ENCODE measurements around the gene APOL1.
"Not testable (repeated sequence)": the region's sequence is repeated elsewhere in the genome, so short reads cannot be mapped to it uniquely, and the experiment has no call there.

Gene APOL1

GRCh38 chr22:36206255-36206654, 46.7 kb upstream of the APOL1 start:
- Histone ChIP-seq H3K4me1 (ENCODE audit: insufficient read depth, low read length) (peaks cover 30% of the 10 kb centered on the region), H3K27me3 (ENCODE audit: insufficient read depth, low read length, poor library complexity) (no peaks in the 10 kb centered on the region), H3K79me2 (ENCODE audit: insufficient read depth, low read length) (no peaks in the 10 kb centered on the region), H3K36me3 (ENCODE audit: insufficient read depth, low read length) (no peaks in the 10 kb centered on the region), H3K9ac (ENCODE audit: low read depth, low read length) (no peak overlapping the region), H3K4me2 (ENCODE audit: insufficient read depth, low read length) (no peak overlapping the region), H3K27ac (ENCODE audit: low read length) (no peak overlapping the region), H2AFZ (ENCODE audit: low read depth, low read length) (no peak overlapping the region), H4K20me1 (ENCODE audit: insufficient read depth, low read length) (no peaks in the 10 kb centered on the region), H3K4me3 (ENCODE audit: low read depth in 1 of 2, low read length in 2 of 2) (no peak overlapping the region), H3K9me3 (ENCODE audit: insufficient read depth, low read length, severe bottlenecking) (no peaks in the 10 kb centered on the region)
- no peak for TF ChIP-seq EZH2 (IDR thresholded peaks at IDR 0.05; ENCODE audit: borderline replicate concordance, low read depth, low read length, severe bottlenecking)
- TF ChIP-seq CTCF (IDR thresholded peaks at IDR 0.05; ENCODE audit: borderline replicate concordance, extremely low read depth, low read length, poor library complexity, severe bottlenecking) = no peak
- ATAC-seq (ENCODE audit: insufficient read depth, low read depth) (no peak), DNase-seq (no peak)

GRCh38 chr22:36208162-36208765, 44.7 kb upstream of the APOL1 start:
- Histone ChIP-seq H3K4me2 (ENCODE audit: insufficient read depth, low read length) (no peak overlapping the region), H3K27ac (ENCODE audit: low read length) (no peak overlapping the region), H3K4me1 (ENCODE audit: insufficient read depth, low read length) (peaks cover 12% of the 10 kb centered on the region), H3K9ac (ENCODE audit: low read depth, low read length) (no peak overlapping the region), H3K9me3 (ENCODE audit: insufficient read depth, low read length, severe bottlenecking) (no peaks in the 10 kb centered on the region), H3K27me3 (ENCODE audit: insufficient read depth, low read length, poor library complexity) (no peaks in the 10 kb centered on the region), H3K79me2 (ENCODE audit: insufficient read depth, low read length) (no peaks in the 10 kb centered on the region), H2AFZ (ENCODE audit: low read depth, low read length) (no peak overlapping the region), H4K20me1 (ENCODE audit: insufficient read depth, low read length) (no peaks in the 10 kb centered on the region; the same call in 1 of the 2 replicates), H3K4me3 (ENCODE audit: low read depth in 1 of 2, low read length in 2 of 2) (no peak overlapping the region), H3K36me3 (ENCODE audit: insufficient read depth, low read length) (no peaks in the 10 kb centered on the region)
- ATAC-seq (ENCODE audit: insufficient read depth, low read depth) (no peak), DNase-seq (no peak)
- TF ChIP-seq EZH2 (IDR thresholded peaks at IDR 0.05; ENCODE audit: borderline replicate concordance, low read depth, low read length, severe bottlenecking) (no peak), CTCF (IDR thresholded peaks at IDR 0.05; ENCODE audit: borderline replicate concordance, extremely low read depth, low read length, poor library complexity, severe bottlenecking) (no peak)

GRCh38 chr22:36208914-36209313, 44.0 kb upstream of the APOL1 start:
- Histone ChIP-seq H3K36me3 (ENCODE audit: insufficient read depth, low read length) (no peaks in the 10 kb centered on the region), H3K4me3 (ENCODE audit: low read depth in 1 of 2, low read length in 2 of 2) (no peak overlapping the region), H3K27ac (ENCODE audit: low read length) (no peak overlapping the region), H2AFZ (ENCODE audit: low read depth, low read length) (no peak overlapping the region), H3K27me3 (ENCODE audit: insufficient read depth, low read length, poor library complexity) (no peaks in the 10 kb centered on the region), H3K4me2 (ENCODE audit: insufficient read depth, low read length) (no peak overlapping the region), H3K9ac (ENCODE audit: low read depth, low read length) (no peak overlapping the region), H3K4me1 (ENCODE audit: insufficient read depth, low read length) (peaks cover 12% of the 10 kb centered on the region), H4K20me1 (ENCODE audit: insufficient read depth, low read length) (no peaks in the 10 kb centered on the region; the same call in 1 of the 2 replicates), H3K9me3 (ENCODE audit: insufficient read depth, low read length, severe bottlenecking) (no peaks in the 10 kb centered on the region), H3K79me2 (ENCODE audit: insufficient read depth, low read length) (no peaks in the 10 kb centered on the region)
- TF ChIP-seq CTCF (IDR thresholded peaks at IDR 0.05; ENCODE audit: borderline replicate concordance, extremely low read depth, low read length, poor library complexity, severe bottlenecking) (no peak), EZH2 (IDR thresholded peaks at IDR 0.05; ENCODE audit: borderline replicate concordance, low read depth, low read length, severe bottlenecking) (no peak)
- DNase-seq (no peak), ATAC-seq (ENCODE audit: insufficient read depth, low read depth) (no peak)

- not testable (repeated sequence) for H4K20me1 ChIP-seq (ENCODE audit: insufficient read depth, low read length); H3K27ac ChIP-seq (ENCODE audit: low read length); H3K36me3 ChIP-seq (ENCODE audit: insufficient read depth, low read length); H3K9me3 ChIP-seq (ENCODE audit: insufficient read depth, low read length, severe bottlenecking); H3K27me3 ChIP-seq (ENCODE audit: insufficient read depth, low read length, poor library complexity); H3K9ac ChIP-seq (ENCODE audit: low read depth, low read length); H3K79me2 ChIP-seq (ENCODE audit: insufficient read depth, low read length); ATAC-seq (ENCODE audit: insufficient read depth, low read depth); H2AFZ ChIP-seq (ENCODE audit: low read depth, low read length); H3K4me2 ChIP-seq (ENCODE audit: insufficient read depth, low read length); DNase-seq; H3K4me3 ChIP-seq (ENCODE audit: low read depth in 1 of 2, low read length in 2 of 2)
- peaks cover 12% of the 10 kb centered on the region for H3K4me1 ChIP-seq (ENCODE audit: insufficient read depth, low read length)
Measured at GRCh38 chr22:36209488-36209908, 43.4 kb upstream of the APOL1 start.
